ENCODE results near the gene ZNF761.

- TF ChIP-seq CEBPB (IDR thresholded peaks at IDR 0.05), result no peak
- no peak for TF ChIP-seq EGR1 (IDR thresholded peaks at IDR 0.05)
- no peak for TF ChIP-seq CREB1 (IDR thresholded peaks at IDR 0.05; ENCODE audit: low read depth)
- TF ChIP-seq, protein P1, sequence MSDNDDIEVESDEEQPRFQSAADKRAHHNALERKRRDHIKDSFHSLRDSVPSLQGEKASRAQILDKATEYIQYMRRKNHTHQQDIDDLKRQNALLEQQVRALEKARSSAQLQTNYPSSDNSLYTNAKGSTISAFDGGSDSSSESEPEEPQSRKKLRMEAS (IDR thresholded peaks at IDR 0.05), result no peak
- TF ChIP-seq TEAD4 (IDR thresholded peaks at IDR 0.05), result no peak
- TF ChIP-seq, protein P2, sequence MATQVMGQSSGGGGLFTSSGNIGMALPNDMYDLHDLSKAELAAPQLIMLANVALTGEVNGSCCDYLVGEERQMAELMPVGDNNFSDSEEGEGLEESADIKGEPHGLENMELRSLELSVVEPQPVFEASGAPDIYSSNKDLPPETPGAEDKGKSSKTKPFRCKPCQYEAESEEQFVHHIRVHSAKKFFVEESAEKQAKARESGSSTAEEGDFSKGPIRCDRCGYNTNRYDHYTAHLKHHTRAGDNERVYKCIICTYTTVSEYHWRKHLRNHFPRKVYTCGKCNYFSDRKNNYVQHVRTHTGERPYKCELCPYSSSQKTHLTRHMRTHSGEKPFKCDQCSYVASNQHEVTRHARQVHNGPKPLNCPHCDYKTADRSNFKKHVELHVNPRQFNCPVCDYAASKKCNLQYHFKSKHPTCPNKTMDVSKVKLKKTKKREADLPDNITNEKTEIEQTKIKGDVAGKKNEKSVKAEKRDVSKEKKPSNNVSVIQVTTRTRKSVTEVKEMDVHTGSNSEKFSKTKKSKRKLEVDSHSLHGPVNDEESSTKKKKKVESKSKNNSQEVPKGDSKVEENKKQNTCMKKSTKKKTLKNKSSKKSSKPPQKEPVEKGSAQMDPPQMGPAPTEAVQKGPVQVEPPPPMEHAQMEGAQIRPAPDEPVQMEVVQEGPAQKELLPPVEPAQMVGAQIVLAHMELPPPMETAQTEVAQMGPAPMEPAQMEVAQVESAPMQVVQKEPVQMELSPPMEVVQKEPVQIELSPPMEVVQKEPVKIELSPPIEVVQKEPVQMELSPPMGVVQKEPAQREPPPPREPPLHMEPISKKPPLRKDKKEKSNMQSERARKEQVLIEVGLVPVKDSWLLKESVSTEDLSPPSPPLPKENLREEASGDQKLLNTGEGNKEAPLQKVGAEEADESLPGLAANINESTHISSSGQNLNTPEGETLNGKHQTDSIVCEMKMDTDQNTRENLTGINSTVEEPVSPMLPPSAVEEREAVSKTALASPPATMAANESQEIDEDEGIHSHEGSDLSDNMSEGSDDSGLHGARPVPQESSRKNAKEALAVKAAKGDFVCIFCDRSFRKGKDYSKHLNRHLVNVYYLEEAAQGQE (IDR thresholded peaks at IDR 0.05; ENCODE audit: low read depth), result no peak
- TF ChIP-seq TAF1 (IDR thresholded peaks at IDR 0.05; ENCODE audit: low read depth), result no peak
- TF ChIP-seq, protein P3, sequence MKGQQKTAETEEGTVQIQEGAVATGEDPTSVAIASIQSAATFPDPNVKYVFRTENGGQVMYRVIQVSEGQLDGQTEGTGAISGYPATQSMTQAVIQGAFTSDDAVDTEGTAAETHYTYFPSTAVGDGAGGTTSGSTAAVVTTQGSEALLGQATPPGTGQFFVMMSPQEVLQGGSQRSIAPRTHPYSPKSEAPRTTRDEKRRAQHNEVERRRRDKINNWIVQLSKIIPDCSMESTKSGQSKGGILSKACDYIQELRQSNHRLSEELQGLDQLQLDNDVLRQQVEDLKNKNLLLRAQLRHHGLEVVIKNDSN (IDR thresholded peaks at IDR 0.05), result no peak
- no peak for TF ChIP-seq RAD21 (IDR thresholded peaks at IDR 0.05; ENCODE audit: low read depth)
- no peak for TF ChIP-seq NFIC (IDR thresholded peaks at IDR 0.05)
- TF ChIP-seq FOXM1 (IDR thresholded peaks at IDR 0.05; ENCODE audit: borderline replicate concordance, low read depth), result no peak
- no peak for TF ChIP-seq YY1 (IDR thresholded peaks at IDR 0.05; ENCODE audit: low read depth)
Observed at GRCh38 chr19:53422551-53422950, 9.2 kb upstream of the ZNF761 start.

Data from Ishikawa (cell line).